Activated T-cell treated with anti-CD3 and anti-CD28 coated beads, Interleukin-2, amount 50 U/mL, for 24 hours (primary cell): ENCODE measurements around the gene AHCYL2.

Experiments
- DNase-seq: peaks from one replicate; pipeline ENCODE4 v3.0.0-alpha.2; 2020
- H3K27ac Mint-ChIP-seq: 2 replicates; pipeline ENCODE4 v1.8.0; 2020; ENCODE audit warnings: mild to moderate bottlenecking, mixed read lengths
- H3K27me3 Mint-ChIP-seq: 2 replicates; pipeline ENCODE4 v1.8.0; 2020; ENCODE audit warnings: mixed read lengths
- H3K36me3 Mint-ChIP-seq: 2 replicates; pipeline ENCODE4 v1.8.0; 2020; ENCODE audit warnings: low read depth, mixed read lengths
- H3K4me1 Mint-ChIP-seq: 2 replicates; pipeline ENCODE4 v1.8.0; 2020; ENCODE audit warnings: low read depth, mixed read lengths
- H3K4me3 Mint-ChIP-seq: 2 replicates; pipeline ENCODE4 v1.8.0; 2020; ENCODE audit warnings: mild to moderate bottlenecking, moderate library complexity, mixed read lengths
- H3K9me3 Mint-ChIP-seq: 2 replicates; pipeline ENCODE4 v1.8.0; 2020; ENCODE audit warnings: mixed read lengths

Gene AHCYL2

DNA sequence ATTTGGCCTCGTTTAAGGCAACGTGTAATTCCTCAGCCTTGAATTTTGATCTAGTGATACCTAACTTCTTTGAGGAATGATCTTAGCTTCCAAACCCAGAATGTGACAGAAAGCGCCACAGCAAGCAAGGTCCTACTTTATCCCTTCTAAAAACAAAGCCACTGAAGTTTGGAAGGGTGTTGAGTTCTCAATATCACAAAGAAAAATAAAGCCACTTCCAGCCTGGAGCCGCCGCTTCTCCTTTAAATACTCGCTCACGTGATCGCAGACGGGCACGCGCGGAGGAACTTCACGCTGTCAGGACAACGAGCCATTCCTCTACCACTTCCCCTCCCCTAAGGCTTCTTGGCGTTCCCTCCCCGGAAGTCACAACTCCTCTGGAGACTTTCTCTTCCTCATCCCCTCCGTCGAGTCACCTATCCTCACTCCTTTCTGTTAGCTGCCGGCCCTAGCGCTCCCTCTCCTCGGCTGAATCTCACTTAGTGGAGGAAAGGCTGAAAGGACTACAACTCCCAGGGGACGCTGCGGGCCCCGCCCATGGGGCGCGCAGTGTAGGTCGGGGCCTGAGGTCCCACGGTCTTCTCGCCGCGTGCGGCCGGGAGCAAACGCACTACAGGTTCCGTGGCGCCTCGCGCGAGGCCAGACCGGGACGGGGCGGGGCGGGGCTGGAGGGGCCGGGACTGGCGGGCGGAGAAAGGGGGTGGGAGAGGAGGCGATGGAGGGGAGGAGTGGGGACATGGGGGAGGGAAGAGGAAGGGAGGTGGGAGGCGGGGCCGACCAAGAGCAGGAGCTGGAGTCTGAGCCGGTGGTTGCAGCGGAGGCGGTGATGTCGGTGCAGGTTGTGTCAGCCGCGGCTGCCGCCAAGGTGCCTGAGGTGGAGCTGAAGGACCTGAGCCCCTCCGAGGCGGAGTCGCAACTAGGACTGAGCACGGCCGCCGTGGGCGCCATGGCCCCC lies at the start of gene AHCYL2:
AHCYL2 (plus strand) TSS at position 780 of the 955 bp plus-strand sequence.
- Mint-ChIP-seq H3K9me3 (no peaks in the 10 kb centered on the region), H3K4me3 (peak within 1 kb of the TSS; percentile 88)

DNA sequence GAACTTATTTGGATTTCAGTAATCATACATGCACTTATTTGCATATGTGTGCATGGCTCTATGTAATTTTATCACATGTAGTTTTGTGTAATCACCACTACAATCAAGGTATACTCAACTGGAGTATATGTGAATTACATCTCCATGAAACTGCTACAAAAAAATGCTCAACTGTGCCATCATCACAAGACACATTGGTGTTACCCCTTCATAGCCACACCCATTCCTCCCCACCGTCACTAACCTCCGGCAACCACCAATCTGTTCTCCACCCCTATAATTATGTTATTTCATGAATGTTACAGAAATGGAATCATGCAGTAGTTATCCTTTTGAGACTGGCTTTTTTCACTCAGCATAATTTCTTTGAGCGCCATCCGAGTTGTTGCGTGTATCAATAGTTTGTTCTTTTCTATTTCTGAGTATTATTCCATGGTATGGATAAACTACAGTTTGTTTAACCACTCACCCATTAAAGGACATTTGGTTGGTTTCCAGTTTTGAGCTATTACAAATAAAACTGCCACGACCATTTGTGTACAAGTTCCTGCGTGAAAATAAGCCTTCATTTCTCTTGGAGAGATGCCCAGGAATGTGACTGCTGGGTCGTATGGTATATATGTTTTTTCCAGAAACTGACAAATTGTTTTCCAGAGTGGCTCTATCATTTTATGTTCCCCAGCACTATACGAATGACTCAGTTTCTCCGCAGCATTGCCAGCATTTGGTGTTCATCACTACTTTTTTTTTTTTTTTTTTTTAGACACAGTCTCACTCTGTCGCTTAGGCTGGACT lies 47.7 kb upstream of the AHCYL2 start:
- no peaks in the 10 kb centered on the region for H3K9me3 Mint-ChIP-seq
- no peaks in the 10 kb centered on the region for H3K36me3 Mint-ChIP-seq
- peaks cover 12% of the 10 kb centered on the region for H3K27me3 Mint-ChIP-seq
- no peak overlapping the region for H3K27ac Mint-ChIP-seq
- no peak for DNase-seq
- no peak overlapping the region for H3K4me3 Mint-ChIP-seq
- H3K4me1 Mint-ChIP-seq, result no peaks in the 10 kb centered on the region

More for the DNA sequence above, at the start of gene AHCYL2:
- peaks cover 5% of the 10 kb centered on the region for H3K36me3 Mint-ChIP-seq
- DNase-seq, result peak; percentile 97
- peaks cover 31% of the 10 kb centered on the region for H3K4me1 Mint-ChIP-seq
- no peaks in the 10 kb centered on the region for H3K27me3 Mint-ChIP-seq
- peak within 1 kb of the TSS; percentile 98 for H3K27ac Mint-ChIP-seq

DNA sequence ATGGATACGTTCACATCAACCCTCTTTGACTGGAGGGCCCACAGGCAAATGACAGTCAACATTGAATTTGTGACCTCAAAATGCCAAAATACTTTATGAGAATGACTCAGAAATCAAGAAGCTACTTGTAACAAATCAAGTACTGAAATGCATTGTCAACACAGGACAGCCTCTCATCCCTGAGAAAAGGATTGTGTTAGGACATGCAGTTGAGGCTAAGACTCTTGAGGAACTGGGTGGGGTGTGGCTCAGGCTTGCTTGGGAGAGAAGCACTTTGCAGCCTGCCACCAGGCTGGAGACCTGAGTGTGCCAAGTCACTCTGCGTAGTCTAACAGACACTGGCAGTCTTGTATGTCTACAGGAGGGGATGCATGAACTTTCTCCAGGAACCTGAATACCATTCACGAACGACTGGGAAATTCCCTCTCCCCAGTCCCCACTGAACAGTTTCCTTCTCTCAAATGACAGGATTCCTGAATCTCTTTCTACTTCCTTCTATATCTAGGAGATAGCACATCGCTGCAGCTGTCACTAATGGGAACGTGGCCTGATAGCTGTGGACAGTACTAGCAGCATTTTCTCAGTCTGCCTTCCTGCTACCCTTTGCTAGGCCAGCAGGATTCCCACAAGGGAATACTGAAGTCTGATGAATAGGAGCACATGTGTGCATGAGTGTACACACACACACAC lies 39.7 kb upstream of the AHCYL2 start:
- Mint-ChIP-seq H3K4me3 (no peak overlapping the region), H3K27ac (no peak overlapping the region), H3K4me1 (peaks cover 9% of the 10 kb centered on the region), H3K9me3 (no peaks in the 10 kb centered on the region), H3K27me3 (peaks cover 50% of the 10 kb centered on the region), H3K36me3 (no peaks in the 10 kb centered on the region)
- DNase-seq, result no peak

DNA sequence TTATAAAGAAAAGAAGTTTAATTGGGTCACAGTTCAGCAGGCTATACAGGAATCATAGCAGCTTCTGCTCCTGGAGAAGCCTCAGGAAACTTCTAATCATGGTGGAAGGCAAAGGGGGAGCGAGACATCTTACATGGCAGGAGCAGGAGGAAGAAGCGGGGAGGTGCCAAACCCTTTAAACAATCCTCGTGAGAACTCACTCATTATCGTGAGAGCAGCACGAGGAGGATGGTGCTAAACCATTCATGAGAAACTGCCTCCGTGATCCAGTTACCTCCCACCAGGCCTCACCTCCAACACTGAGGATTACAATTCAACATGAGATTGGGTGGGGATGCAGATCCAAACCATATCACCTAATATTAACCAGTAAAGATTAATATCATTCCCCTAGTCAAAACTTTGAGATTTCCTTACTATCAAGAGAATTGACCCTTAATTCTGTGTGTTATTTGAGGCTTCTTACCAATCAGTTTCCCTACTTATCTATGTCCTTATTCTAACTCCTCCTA lies 38.0 kb upstream of the AHCYL2 start:
- Mint-ChIP-seq H3K27me3 (peaks cover 61% of the 10 kb centered on the region), H3K4me3 (no peak overlapping the region), H3K27ac (no peak overlapping the region), H3K4me1 (peaks cover 9% of the 10 kb centered on the region), H3K36me3 (no peaks in the 10 kb centered on the region), H3K9me3 (no peaks in the 10 kb centered on the region)
- DNase-seq, result no peak

DNA sequence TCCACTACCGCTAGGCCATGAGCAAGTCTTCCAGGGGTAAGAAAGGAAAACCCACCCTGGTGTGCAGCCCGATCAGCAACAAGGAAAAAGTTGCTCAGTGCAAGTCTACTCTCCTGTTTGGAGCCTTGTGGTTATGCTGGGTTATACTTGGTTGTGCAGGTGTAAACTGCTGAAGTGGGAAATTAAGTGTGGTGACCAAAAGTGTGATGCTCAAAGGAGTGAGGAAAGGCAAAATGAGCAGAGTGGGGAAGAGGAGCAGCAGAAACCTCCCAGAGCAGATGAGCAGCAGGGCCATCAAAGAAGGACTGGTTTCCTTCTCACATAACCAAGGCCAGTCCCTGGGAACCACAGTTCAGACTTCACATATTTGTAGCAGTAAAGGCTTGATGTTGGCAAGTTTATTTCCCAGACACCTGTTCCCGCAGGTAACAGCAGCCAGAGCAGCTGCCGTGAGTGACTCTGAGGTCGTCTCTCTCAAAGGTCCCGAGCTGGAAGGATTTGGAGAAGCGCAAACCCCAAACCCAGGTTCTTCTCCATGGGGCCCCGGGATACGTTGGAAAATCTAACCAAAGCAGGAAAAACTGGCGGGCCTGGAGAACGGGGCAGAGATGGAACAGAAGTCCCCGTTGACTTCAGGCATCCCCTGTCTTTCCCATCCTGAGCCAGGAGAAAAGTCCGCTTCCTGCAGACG lies 37.0 kb upstream of the AHCYL2 start:
- no peaks in the 10 kb centered on the region for H3K9me3 Mint-ChIP-seq
- peaks cover 9% of the 10 kb centered on the region for H3K4me1 Mint-ChIP-seq
- peak overlapping the region; percentile 29 for H3K4me3 Mint-ChIP-seq
- no peak for DNase-seq
- H3K27ac Mint-ChIP-seq, result no peak overlapping the region
- no peaks in the 10 kb centered on the region for H3K36me3 Mint-ChIP-seq
- H3K27me3 Mint-ChIP-seq, result peaks cover 71% of the 10 kb centered on the region

DNA sequence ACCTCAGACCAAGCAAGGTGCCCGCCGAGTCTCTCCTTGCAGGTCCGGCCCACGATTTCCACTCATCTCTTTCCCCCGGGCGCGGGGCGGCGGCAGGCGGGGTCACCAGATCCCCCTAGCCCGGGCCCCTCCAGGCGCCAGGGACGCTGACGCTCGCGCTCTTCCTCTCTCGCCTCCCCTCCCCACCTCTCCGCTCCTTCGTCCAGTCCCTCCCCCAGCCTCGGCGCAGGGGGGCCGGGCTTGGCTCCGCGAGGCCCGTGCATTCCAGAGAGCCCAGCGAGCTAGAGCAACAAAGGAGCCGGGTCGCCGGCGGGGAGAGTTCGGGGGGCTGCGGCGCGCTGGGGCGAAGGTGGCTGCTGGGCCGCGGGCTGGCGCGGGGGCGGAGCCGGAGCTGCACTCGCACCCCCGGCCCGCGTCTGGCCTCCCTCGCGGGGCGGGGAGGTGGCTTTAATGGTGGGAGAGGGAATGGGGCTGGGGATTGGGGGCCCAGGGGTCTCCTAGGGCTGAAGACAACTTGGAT lies 36.4 kb upstream of the AHCYL2 start, which contains the start of gene SMO:
SMO (plus strand) TSS at position 262 of the 520 bp plus-strand sequence. CDS start 519 bp downstream, outside the sequence.
- H3K36me3 Mint-ChIP-seq, result no peaks in the 10 kb centered on the region
- peak; percentile 53 for DNase-seq
- H3K4me1 Mint-ChIP-seq, result peaks cover 9% of the 10 kb centered on the region
- H3K27ac Mint-ChIP-seq, result no peak within 1 kb of the TSS
- peak within 1 kb of the TSS; percentile 60 for H3K4me3 Mint-ChIP-seq
- peaks cover 71% of the 10 kb centered on the region for H3K27me3 Mint-ChIP-seq
- H3K9me3 Mint-ChIP-seq, result no peaks in the 10 kb centered on the region

DNA sequence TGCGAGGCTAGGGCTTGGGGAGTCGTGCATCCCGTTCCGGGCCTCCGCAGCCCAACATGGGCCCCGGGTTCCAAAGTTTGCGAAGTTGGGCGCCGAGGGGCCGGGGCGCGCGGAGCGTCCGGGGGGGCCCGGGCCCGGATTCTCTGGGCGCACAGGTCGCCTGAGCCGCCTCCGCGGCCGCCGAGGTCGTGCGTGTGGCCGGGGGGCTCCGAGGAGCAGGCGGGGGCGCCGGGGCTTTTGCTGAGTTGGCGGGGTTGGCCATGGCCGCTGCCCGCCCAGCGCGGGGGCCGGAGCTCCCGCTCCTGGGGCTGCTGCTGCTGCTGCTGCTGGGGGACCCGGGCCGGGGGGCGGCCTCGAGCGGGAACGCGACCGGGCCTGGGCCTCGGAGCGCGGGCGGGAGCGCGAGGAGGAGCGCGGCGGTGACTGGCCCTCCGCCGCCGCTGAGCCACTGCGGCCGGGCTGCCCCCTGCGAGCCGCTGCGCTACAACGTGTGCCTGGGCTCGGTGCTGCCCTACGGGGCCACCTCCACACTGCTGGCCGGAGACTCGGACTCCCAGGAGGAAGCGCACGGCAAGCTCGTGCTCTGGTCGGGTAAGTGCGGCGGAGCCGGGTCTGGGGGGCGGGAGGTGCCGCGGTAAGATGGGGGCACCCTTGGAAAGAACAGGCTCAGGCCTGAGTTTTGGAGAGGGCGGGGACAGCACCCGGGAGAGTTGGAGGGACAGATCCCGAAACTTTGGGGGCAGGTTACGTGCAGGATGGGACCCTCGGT lies 35.8 kb upstream of the AHCYL2 start:
- Mint-ChIP-seq H3K9me3 (no peaks in the 10 kb centered on the region), H3K4me3 (peak overlapping the region; percentile 60), H3K4me1 (peaks cover 9% of the 10 kb centered on the region), H3K27me3 (peaks cover 71% of the 10 kb centered on the region), H3K27ac (no peak overlapping the region), H3K36me3 (no peaks in the 10 kb centered on the region)
- DNase-seq, result peak; percentile 37

DNA sequence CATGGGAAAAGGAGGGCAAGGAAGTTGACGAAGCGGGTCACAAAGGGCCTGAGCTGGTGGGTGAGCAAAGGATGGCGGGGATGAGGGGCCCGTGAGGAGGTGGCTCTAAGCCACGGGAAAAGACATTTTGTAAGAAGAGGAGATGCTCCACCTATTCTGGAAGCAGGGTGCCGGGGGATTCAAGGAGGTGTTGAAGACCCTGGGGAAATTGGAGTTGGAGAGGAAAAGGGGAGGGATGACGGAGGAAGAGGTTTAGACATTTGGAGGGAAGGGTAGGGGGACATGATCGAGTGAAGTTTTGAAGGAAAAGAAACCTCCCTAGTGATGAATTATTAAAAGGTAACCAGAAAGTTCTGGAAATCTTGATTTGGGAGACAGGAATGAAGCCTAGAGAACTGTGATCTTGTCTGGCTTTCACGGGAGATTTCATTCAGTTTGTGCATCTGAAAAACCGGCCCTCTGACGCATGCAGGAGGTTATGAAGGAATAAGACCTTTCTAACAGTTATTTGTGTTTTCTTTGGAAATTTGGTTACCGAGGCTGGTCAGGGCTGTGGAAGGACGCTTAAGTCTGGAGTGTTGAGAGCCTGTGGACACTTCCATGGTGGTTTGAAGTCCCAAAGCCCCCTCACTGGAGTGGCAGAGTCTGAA lies 35.0 kb upstream of the AHCYL2 start:
- H3K27me3 Mint-ChIP-seq, result peaks cover 70% of the 10 kb centered on the region
- DNase-seq, result no peak
- H3K27ac Mint-ChIP-seq, result no peak overlapping the region

DNA sequence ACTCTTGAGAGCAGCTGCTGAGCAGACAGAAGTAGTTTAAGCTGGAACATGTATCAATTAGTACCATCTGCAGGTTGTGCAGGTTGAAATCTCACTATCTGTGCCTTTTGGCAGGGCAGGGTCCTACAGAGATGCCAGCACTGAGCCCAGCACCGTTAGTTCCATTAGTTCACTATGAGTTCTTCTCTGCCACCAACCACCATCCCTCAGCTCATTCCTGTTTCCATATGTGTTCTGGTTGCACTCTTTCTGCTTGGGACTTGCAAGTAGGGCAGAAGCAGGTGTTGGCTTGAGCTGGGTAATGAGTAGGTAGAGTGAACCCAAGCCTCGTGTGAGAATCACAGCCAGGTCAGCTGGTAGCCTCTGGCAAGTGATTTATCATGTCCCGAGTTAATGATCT lies 33.6 kb upstream of the AHCYL2 start:
- peaks cover 56% of the 10 kb centered on the region for H3K27me3 Mint-ChIP-seq
- H3K9me3 Mint-ChIP-seq, result no peaks in the 10 kb centered on the region
- H3K4me3 Mint-ChIP-seq, result no peak overlapping the region
- no peak overlapping the region for H3K27ac Mint-ChIP-seq
- H3K4me1 Mint-ChIP-seq, result peaks cover 9% of the 10 kb centered on the region
- H3K36me3 Mint-ChIP-seq, result no peaks in the 10 kb centered on the region
- DNase-seq, result no peak

More for the DNA sequence above, 35.0 kb upstream of the AHCYL2 start:
- Mint-ChIP-seq H3K9me3 (no peaks in the 10 kb centered on the region), H3K4me1 (peaks cover 9% of the 10 kb centered on the region), H3K4me3 (peak overlapping the region; percentile 60), H3K36me3 (no peaks in the 10 kb centered on the region)

DNA sequence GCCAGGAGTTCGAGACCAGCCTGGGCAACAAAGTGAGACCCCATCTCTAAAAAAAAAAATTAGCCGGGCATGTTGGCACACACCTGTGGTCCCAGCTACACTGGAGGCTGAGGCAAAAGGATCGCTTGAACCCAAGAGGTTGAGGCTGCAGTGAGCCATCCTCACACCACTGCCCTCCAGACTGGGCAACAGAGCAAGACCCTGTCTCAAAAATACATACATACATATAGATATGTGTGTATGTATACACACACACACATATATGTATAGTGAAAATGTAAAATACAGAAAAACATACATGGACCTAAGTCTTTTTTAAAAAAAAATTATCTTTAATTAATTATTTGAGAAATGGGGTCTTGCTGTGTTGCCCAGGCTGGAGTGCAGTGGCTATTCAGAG lies 30.9 kb upstream of the AHCYL2 start:
- no peak for DNase-seq
- no peak overlapping the region for H3K4me3 Mint-ChIP-seq
- no peaks in the 10 kb centered on the region for H3K9me3 Mint-ChIP-seq
- H3K27ac Mint-ChIP-seq, result no peak overlapping the region
- H3K4me1 Mint-ChIP-seq, result peaks cover 6% of the 10 kb centered on the region
- peaks cover 34% of the 10 kb centered on the region for H3K27me3 Mint-ChIP-seq
- H3K36me3 Mint-ChIP-seq, result no peaks in the 10 kb centered on the region

DNA sequence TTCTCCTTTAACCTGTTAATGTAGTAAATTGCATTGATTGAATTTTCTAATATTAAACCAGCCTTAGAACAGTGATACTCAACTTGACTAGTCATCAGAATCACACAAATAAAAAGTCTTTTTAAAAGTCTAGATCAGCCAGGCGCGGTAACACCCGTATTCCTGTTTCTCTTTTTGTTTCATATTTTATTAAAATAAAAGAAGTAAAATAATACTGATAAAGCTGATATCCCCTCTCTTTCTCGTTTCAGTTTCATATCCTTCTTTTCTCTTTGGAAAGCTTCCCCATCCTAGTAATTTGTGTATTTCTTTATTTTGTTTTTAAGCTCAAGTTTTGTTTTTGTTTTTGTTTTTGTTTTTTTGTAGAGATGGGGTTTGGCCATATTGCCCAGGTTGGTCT lies 27.1 kb upstream of the AHCYL2 start:
- no peak overlapping the region for H3K4me3 Mint-ChIP-seq
- H3K36me3 Mint-ChIP-seq, result no peaks in the 10 kb centered on the region
- H3K27ac Mint-ChIP-seq, result no peak overlapping the region

DNA sequence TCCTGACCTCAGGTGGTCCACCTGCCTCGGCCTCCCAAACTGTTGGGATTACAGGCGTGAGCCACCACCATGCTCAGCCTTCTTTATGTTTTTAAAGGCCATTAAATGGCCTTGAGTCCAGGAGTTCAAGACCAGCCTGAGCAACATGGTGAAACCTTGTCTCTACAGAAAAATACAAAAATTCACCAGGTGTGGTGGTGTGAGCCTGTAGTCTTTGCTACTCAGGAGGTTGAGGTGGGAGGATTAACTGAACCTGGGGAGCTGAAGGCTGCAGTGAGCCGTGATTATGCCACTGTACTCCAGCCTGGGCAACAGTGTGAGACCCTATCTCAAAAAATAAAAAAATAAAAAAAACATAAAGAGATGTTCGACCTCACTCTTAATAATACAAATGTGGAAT lies 25.4 kb upstream of the AHCYL2 start:
- Mint-ChIP-seq H3K27ac (no peak overlapping the region), H3K4me3 (no peak overlapping the region), H3K36me3 (no peaks in the 10 kb centered on the region), H3K4me1 (no peaks in the 10 kb centered on the region), H3K9me3 (no peaks in the 10 kb centered on the region), H3K27me3 (peaks cover 3% of the 10 kb centered on the region)
- DNase-seq, result no peak

More for the DNA sequence above, 27.1 kb upstream of the AHCYL2 start:
- DNase-seq, result no peak
- Mint-ChIP-seq H3K9me3 (no peaks in the 10 kb centered on the region), H3K27me3 (peaks cover 2% of the 10 kb centered on the region), H3K4me1 (no peaks in the 10 kb centered on the region)
